HepG2 (cell line): Measurements from ENCODE around the gene NTSR2. TPM values are rescaled to one million over a fixed set of nuclear protein-coding genes. Genes with fewer than 3 reads are reported as not detected.

Experiments
- CBFB ChIP-seq: sonication (generic); formaldehyde crosslinking; IDR thresholded peaks from 2 replicates; pipeline ENCODE4 v1.4.0; 2020; ENCODE audit warnings: missing genetic modification reagents
- CC2D1A ChIP-seq: sonication (generic); formaldehyde crosslinking; IDR thresholded peaks from 2 replicates; pipeline ENCODE4 v1.8.1; 2023; ENCODE audit warnings: mild to moderate bottlenecking, missing genetic modification reagents
- DNMT3B ChIP-seq: conservative IDR thresholded peaks from 2 replicates; pipeline ENCODE4 v1.6.1; 2016; ENCODE audit warnings: missing biosample characterization, control low read depth
- GPN1 ChIP-seq: sonication (generic); formaldehyde crosslinking; IDR thresholded peaks from 2 replicates; pipeline ENCODE4 v1.5.1; 2020; ENCODE audit warnings: missing genetic modification reagents, borderline replicate concordance
- MEF2D ChIP-seq: sonication (generic); formaldehyde crosslinking; IDR thresholded peaks from 2 replicates; pipeline ENCODE4 v1.5.1; 2020; ENCODE audit warnings: mild to moderate bottlenecking, missing genetic modification reagents
- MXI1 ChIP-seq: IDR thresholded peaks from 3 replicates; pipeline ENCODE4 v1.6.1; 2012; ENCODE audit warnings: low read depth, low read length, inconsistent platforms, borderline replicate concordance
- NFKB2 ChIP-seq: sonication (generic); formaldehyde crosslinking; IDR thresholded peaks from 2 replicates; pipeline ENCODE4 v1.4.0; 2020; ENCODE audit warnings: missing genetic modification reagents, borderline replicate concordance
- NR2F2 ChIP-seq: IDR thresholded peaks from 2 replicates; pipeline ENCODE4 v1.6.1; 2012; ENCODE audit warnings: low read depth, inconsistent platforms, borderline replicate concordance
- PHF21A ChIP-seq: sonication (generic); formaldehyde crosslinking; IDR thresholded peaks from 2 replicates; pipeline ENCODE4 v1.5.0; 2020; ENCODE audit warnings: mild to moderate bottlenecking, missing genetic modification reagents
- RXRA ChIP-seq: sonication (generic); formaldehyde crosslinking; IDR thresholded peaks from 2 replicates; pipeline ENCODE4 v1.5.1; 2020; ENCODE audit warnings: missing genetic modification reagents
- SOX5 ChIP-seq: IDR thresholded peaks from 2 replicates; pipeline ENCODE4 v1.6.1; 2016; ENCODE audit warnings: borderline replicate concordance
- SP5 ChIP-seq: IDR thresholded peaks from 2 replicates; pipeline ENCODE4 v1.6.1; 2016; ENCODE audit warnings: low read depth, borderline replicate concordance
- WIZ ChIP-seq: sonication (generic); formaldehyde crosslinking; IDR thresholded peaks from 2 replicates; pipeline ENCODE4 v1.5.1; 2020; ENCODE audit warnings: mild to moderate bottlenecking, missing genetic modification reagents
- ZFX ChIP-seq: sonication (generic); formaldehyde crosslinking; IDR thresholded peaks from 2 replicates; pipeline ENCODE4 v1.4.0; 2020; ENCODE audit warnings: mild to moderate bottlenecking, low read depth, missing genetic modification reagents, moderate library complexity
- ZNF251 ChIP-seq: sonication (generic); formaldehyde crosslinking; IDR thresholded peaks from 2 replicates; pipeline ENCODE4 v1.9.0; 2021; ENCODE audit warnings: mild to moderate bottlenecking, missing genetic modification reagents
- ZNF33B ChIP-seq: sonication (generic); formaldehyde crosslinking; IDR thresholded peaks from 2 replicates; pipeline ENCODE4 v1.5.1; 2020; ENCODE audit warnings: mild to moderate bottlenecking, missing genetic modification reagents
- ZNF44 ChIP-seq: sonication (generic); formaldehyde crosslinking; IDR thresholded peaks from 2 replicates; pipeline ENCODE4 v1.5.1; 2020; ENCODE audit warnings: mild to moderate bottlenecking, missing genetic modification reagents
- ZNF589 ChIP-seq: sonication (generic); formaldehyde crosslinking; conservative IDR thresholded peaks from 2 replicates; pipeline ENCODE4 v1.8.0; 2022; ENCODE audit warnings: mild to moderate bottlenecking, moderate library complexity, missing genetic modification reagents
- ZNF790 ChIP-seq: sonication (generic); formaldehyde crosslinking; IDR thresholded peaks from 2 replicates; pipeline ENCODE4 v1.8.0; 2022; ENCODE audit warnings: missing genetic modification reagents, mild to moderate bottlenecking, borderline replicate concordance
- ZSCAN30 ChIP-seq: sonication (generic); formaldehyde crosslinking; IDR thresholded peaks from 2 replicates; pipeline ENCODE4 v1.5.0; 2020; ENCODE audit warnings: mild to moderate bottlenecking, missing genetic modification reagents
- polyA plus RNA-seq, 8 experiments: library from polyadenylated mRNA; depleted of rRNA in 3 of 8; stranded (reverse) in 7 of 8; unstranded in 1 of 8; fragments of >200 nt; fragmentation: Illumina TruSeq in 4 of 8; extraction: Trizol in 4 of 8; gene quantifications; 2 replicates each; pipeline versions ENCODE4 v1.2.1 to v1.2.3, GENCODE V29; 2011 to 2016; ENCODE audit warnings: low read depth in 4 of 8, missing spikeins in 1 of 8, mixed read lengths in 1 of 8; ENCODE audit not compliant: insufficient read depth in 1 of 8
- total RNA-seq, 5 experiments: library from RNA; depleted of rRNA; stranded (reverse); fragments of >200 nt; fragmentation: Illumina TruSeq; extraction: Trizol; gene quantifications; 2 replicates each; pipeline ENCODE4 v1.2.3, GENCODE V29; 2016; ENCODE audit warnings: low read depth in 1 of 5
- TF ChIP-seq, protein P1 (sequence below): IDR thresholded peaks from 2 replicates; pipeline ENCODE4 v1.6.1; 2016; ENCODE audit warnings: missing biosample characterization, missing genetic modification reagents, low read depth
- TF ChIP-seq, protein P2 (sequence below): sonication (generic); formaldehyde crosslinking; IDR thresholded peaks from 2 replicates; pipeline ENCODE4 v1.5.1; 2020; ENCODE audit warnings: mild to moderate bottlenecking, moderate library complexity, missing genetic modification reagents
- TF ChIP-seq, protein P3 (sequence below): sonication (generic); formaldehyde crosslinking; IDR thresholded peaks from 2 replicates; pipeline ENCODE4 v1.5.0; 2020; ENCODE audit warnings: mild to moderate bottlenecking, missing genetic modification reagents, borderline replicate concordance

The NTSR2 gene
- total and polyA plus RNA-seq, 2 of the 13 experiments (the other 11 are each of a cell fraction or from before 2014, with no cell fraction given) = not detected

DNA sequence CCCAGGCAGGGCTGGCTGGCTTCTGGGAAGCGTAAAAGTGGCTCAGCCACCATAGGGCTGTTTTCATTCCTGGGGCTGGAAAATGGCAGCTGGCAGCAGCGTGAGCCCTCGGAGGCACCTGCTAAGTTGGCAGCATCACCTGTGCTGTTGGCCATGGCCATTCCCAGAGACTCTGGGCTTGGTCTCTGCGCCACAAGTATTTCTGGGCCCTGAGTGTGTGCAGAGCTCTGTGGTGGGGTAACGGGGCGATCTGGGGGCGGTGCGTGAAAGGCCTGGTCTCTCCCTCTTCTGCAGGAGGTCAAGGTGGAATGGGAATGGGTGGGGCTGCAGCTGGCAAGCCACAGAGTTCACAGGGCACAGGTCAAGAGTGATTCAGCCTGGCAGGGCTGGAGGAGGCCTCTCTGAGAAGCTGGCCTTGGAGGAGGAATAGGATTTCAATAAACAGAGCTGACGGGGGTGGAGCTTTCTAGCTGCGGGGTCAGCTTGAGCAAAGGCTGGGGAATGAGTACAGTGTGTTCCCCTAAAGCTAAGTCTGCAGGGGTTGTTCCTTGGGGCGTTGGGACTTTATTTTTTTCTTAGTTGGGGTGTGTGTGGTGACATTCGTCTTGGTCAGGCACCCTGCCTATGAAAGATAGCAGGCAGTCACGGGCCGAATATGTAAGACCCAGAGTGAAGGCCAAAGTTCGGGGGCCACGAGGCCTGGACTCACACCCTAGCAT lies 10.3 kb upstream of the NTSR2 start (continued):
- TF ChIP-seq GPN1 (CRISPR knock-in tag) (no peak), WIZ (CRISPR knock-in tag) (peak; percentile 21; the same call in 1 of the 2 replicates), SOX5 (CRISPR knock-in tag) (peak; percentile 57; the same call in 1 of the 2 replicates), ZNF251 (no peak), ZNF589 (no peak), MEF2D (0 out of 2 replicates have a peak, but pooled peaks have one; percentile 35), ZNF44 (CRISPR knock-in tag) (no peak), CBFB (peak; percentile 36; the same call in 1 of the 2 replicates), NFKB2 (CRISPR knock-in tag) (0 out of 2 replicates have a peak, but pooled peaks have one; percentile 18), MXI1 (no peak), PHF21A (peak; percentile 68; the same call in 1 of the 2 replicates), ZFX (CRISPR knock-in tag) (peak; percentile 32; the same call in 1 of the 2 replicates), ZNF33B (no peak), DNMT3B (CRISPR knock-in tag) (no peak), ZSCAN30 (CRISPR knock-in tag) (no peak), SP5 (CRISPR knock-in tag) (peak; percentile 89), ZNF790 (CRISPR knock-in tag) (no peak), RXRA (CRISPR knock-in tag) (peak; percentile 74; the same call in 1 of the 2 replicates), CC2D1A (CRISPR knock-in tag) (no peak), NR2F2 (peak; percentile 87)
- TF ChIP-seq, protein P1, sequence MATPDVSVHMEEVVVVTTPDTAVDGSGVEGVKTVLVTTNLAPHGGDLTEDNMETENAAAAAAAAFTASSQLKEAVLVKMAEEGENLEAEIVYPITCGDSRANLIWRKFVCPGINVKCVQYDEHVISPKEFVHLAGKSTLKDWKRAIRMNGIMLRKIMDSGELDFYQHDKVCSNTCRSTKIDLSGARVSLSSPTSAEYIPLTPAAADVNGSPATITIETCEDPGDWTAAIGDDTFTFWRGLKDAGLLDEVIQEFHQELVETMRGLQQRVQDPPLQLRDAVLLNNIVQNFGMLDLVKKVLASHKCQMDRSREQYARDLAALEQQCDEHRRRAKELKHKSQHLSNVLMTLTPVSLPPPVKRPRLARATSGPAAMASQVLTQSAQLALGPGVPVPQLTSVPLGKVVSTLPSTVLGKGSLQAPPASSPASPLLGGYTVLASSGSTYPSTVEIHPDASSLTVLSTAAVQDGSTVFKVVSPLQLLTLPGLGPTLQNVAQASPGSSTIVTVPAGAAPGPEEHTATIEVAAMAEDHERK (CRISPR knock-in tag) = no peak
- TF ChIP-seq, protein P2, sequence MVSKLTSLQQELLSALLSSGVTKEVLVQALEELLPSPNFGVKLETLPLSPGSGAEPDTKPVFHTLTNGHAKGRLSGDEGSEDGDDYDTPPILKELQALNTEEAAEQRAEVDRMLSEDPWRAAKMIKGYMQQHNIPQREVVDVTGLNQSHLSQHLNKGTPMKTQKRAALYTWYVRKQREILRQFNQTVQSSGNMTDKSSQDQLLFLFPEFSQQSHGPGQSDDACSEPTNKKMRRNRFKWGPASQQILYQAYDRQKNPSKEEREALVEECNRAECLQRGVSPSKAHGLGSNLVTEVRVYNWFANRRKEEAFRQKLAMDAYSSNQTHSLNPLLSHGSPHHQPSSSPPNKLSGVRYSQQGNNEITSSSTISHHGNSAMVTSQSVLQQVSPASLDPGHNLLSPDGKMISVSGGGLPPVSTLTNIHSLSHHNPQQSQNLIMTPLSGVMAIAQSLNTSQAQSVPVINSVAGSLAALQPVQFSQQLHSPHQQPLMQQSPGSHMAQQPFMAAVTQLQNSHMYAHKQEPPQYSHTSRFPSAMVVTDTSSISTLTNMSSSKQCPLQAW (CRISPR knock-in tag) = no peak
- TF ChIP-seq, protein P3, sequence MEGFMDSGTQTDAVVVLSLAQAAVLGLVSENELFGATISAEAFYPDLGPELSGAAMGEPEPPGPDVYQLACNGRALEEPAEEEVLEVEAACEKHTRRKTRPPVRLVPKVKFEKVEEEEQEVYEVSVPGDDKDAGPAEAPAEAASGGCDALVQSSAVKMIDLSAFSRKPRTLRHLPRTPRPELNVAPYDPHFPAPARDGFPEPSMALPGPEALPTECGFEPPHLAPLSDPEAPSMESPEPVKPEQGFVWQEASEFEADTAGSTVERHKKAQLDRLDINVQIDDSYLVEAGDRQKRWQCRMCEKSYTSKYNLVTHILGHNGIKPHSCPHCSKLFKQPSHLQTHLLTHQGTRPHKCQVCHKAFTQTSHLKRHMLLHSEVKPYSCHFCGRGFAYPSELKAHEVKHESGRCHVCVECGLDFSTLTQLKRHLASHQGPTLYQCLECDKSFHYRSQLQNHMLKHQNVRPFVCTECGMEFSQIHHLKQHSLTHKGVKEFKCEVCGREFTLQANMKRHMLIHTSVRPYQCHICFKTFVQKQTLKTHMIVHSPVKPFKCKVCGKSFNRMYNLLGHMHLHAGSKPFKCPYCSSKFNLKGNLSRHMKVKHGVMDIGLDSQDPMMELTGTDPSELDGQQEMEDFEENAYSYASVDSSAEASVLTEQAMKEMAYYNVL (CRISPR knock-in tag) = no peak
